RKO (cell line): ENCODE results near the gene MRPS27.
"Not testable (repeated sequence)": the region's sequence is repeated elsewhere in the genome, so short reads cannot be mapped to it uniquely, and the experiment has no call there.

ENCODE experiments used
- DNase-seq: peaks from one replicate; pipeline ENCODE4 v3.0.0-alpha.2; 2016; ENCODE audit warnings: low spot score

The MRPS27 gene

DNA sequence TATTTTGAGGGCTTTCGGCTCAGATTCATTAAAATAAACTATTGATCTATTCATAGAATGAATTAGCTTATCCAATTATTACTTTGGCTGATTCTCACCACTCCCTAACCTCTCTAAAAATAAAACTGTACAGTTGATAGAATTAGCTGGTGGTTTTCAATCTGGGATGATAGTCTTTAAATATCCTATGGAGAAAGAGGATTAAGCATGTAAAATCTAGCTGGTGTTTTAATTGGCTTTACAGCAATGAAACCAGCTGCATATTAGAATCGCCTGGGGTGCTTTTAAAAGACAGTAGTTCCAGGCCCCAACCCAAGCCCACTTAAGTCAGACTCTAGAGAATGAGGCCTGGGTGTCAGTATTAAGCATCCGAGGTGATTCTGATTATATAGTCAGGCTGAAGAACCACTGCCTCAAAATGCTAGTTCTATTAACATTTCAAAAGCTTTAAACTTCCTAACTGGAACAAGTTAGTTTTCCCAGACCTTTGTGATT, 117.7 kb downstream of the MRPS27 start:
- DNase-seq = no peak

DNA sequence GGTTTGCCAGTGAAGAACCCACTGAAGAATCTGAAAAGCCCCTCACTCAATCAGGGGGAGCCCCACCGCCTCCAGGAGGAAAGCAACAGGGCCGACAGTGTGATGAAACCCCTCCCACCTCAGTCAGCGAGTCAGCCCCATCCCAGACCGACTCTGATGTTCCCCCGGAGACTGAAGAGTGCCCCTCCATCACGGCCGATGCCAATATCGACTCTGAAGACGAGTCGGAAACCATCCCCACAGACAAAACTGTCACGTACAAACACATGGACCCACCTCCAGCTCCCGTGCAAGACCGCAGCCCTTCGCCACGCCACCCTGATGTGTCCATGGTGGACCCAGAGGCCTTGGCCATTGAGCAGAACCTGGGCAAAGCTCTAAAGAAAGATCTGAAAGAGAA, 120.4 kb downstream of the MRPS27 start:
- no peak for DNase-seq

DNA sequence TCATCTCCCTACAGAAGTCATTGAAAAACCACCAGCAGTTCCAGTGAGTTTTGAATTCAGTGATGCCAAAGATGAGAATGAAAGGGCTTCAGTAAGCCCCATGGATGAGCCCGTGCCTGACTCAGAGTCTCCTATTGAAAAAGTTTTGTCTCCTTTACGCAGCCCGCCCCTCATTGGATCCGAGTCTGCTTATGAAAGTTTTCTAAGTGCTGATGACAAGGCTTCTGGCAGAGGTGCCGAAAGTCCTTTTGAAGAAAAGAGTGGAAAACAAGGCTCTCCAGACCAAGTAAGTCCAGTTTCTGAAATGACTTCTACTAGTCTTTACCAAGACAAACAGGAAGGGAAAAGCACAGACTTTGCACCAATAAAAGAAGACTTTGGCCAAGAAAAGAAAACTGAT, 122.6 kb downstream of the MRPS27 start:
- DNase-seq = no peak

DNA sequence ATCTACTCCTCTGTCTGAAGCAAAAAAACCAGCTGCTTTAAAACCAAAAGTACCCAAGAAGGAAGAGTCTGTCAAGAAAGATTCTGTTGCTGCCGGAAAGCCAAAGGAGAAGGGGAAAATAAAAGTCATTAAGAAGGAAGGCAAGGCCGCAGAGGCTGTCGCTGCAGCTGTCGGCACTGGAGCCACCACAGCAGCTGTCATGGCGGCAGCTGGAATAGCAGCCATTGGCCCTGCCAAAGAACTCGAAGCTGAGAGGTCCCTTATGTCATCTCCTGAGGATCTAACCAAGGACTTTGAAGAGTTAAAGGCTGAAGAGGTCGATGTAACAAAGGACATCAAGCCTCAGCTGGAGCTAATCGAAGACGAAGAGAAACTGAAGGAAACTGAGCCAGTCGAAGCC, 124.5 kb downstream of the MRPS27 start:
- DNase-seq = no peak

DNA sequence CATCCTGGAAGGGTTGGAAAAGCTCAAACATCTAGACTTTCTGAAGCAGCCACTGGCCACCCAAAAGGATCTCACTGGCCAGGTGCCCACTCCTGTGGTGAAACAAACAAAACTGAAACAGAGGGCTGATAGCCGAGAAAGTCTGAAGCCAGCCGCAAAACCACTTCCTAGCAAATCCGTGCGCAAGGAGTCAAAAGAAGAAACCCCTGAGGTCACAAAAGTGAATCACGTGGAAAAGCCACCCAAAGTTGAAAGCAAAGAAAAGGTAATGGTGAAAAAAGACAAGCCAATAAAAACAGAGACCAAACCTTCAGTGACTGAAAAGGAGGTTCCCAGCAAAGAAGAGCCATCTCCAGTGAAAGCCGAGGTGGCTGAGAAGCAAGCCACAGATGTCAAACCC, 125.2 kb downstream of the MRPS27 start:
- DNase-seq = no peak

DNA sequence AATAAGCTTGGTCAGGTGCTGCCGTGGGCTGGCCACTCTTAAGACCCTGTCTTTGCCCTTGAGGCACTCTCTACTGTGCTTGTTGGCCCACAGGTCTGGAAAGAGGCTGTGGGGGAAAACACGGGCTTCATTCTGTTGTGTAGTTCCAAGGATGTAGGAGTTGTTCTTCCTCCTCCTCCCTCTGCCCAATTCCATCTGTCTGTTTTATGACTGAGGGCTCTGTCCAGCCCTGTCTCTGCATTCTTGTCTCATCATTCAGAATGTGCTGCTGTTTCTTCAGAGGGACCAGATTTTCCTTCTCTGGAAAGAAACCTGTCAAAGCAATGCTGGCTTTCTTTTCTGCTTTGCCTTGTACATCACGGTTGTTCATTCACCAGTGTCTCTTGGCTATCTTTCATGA, 128.6 kb downstream of the MRPS27 start:
- no peak for DNase-seq

DNA sequence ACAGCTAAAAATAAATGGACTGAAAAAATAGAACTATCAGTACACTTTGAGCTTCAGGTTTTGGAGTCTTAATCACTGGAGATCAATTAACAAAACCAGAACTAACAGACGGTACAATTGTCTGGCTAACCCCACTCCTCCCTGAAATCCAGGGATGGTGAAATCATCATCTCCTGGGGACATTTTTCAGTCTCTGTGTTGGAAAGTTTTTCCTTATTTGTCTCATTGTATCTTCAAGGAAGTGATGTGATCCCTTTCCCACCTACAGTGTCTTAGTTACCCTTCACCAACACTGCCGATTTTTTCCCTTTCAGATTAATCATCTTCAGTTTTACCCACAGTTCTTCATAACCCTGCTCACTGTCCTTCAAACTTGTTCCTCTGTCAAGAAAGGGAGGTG, 130.9 kb downstream of the MRPS27 start:
- DNase-seq = no peak

DNA sequence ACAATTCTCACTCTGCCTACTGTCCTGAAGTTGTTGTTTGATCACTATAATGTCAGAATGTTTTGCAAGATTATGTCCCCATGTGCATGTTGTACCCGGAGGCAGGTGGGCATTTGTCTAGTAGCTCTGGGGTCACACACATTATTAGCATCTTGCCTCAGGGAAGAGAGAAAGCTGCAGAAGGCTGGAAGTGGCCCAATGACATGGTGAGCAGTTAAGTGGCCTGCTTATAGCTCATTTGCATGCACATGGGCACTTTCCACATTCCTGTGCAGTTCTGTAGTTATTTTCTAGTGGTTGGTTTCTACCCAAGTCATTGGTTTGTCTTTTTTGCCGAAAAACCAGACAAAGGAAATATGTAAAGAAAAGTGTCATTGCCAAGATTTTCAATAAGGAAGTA, 131.9 kb downstream of the MRPS27 start:
- DNase-seq = no peak

DNA sequence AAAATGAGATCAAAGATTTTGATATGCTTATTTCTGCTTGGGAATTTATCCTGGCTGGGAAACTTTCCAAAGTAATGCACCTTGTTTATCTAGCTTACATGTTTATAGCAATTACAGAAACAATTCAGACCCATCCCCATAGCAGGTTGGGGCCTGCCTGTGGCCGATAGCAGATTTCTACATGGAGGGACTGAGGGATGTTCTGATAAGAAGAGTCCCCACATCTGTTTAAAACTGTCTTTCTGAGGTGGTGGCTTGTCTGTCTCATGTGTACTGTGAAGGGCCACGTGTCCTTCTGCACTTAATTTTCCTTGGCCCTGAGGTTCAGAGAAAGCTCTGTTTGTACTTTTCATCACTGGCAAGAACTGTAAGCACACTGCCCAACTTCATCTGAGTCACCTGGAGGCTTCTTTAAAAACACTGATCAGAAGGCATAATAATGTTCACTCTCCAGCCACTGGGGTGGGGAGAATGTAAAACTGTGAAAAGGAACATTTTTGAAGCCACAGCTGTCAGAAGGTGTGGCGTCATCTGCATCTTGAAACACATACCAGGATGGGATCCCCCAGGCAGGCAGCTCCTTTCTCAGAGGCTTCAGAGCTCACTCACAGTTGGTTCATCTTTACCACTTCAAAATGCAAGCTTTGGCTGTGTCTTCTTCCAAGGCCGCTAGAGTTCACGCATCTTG, 132.5 kb downstream of the MRPS27 start:
- DNase-seq = no peak

DNA sequence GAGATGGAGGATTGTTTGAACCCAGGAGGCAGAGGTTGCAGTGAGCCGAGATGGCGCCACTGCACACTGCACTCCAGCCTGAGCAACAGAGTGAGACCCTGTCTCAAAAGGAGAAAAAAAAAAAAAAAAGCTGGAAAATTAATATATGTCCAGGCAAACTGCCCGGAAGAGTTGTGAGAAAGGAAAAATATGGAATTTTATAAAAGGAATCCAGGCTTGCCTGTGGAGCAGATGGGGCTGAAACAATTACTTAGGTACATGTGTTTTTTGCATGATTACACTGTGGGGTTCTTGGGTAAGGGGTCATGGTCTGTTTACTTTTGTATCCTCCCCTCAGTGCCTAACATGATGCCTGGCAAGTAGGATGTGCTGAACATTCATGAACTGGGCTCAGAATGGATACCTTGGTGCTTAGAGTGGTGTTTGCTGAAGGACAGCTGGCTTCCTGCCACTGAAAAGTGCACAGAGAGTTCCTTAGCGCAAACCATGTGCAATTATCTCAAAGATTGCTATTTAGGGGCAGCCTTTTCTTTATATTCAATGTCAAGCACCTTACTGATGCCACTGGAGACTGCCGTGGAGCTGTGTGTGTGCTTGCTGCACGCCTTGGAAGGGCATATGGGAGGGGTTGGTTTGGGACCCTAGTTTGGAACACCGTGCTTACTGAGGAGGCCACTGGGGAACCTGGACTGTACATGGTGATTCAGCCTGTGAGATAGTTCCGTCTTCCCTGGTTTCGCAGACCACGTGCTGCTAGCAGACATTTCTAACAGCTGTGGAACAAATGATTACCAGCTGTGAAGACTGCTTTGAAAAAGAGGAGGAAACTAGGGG, 134.3 kb downstream of the MRPS27 start:
- DNase-seq = no peak

DNA sequence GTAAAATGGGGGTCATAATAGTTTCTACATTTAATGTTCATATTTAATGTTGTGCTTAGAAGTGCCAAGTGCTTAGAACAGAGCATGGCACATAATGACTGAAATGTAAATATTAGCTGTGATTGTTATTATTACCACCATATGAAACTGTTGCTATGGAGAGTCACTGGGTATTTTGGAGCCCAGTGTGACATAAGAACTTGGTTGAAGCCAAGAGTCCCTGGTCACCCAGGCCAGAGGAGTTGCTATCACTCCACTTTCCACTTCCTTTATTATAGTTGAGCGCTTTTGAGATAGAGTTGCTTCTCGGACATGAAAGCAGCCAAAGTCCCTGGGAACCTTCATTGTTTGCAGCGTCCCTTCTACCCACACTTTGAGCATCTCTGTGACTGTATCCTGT, 135.6 kb downstream of the MRPS27 start:
- DNase-seq = no peak

DNA sequence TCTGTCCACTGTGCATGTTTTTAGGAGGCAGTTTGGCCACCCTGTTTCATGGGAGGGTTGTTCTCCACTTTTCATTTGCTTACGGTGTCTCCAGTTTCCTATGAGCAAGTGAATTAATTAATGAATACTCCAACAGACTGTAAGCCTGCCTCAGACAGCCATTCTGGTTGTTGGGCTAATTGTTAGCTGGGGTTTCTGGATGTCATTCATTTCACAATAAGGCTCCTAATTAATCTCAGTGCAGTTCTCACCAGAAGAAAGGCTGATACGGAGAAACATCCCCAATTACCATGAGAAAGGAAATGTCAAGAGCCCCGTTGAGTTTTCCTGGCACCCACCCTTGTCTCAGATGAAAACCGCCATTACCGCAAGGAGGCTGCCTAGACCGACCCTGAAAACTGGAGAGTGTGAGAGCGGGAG, 136.9 kb downstream of the MRPS27 start:
- DNase-seq = no peak

DNA sequence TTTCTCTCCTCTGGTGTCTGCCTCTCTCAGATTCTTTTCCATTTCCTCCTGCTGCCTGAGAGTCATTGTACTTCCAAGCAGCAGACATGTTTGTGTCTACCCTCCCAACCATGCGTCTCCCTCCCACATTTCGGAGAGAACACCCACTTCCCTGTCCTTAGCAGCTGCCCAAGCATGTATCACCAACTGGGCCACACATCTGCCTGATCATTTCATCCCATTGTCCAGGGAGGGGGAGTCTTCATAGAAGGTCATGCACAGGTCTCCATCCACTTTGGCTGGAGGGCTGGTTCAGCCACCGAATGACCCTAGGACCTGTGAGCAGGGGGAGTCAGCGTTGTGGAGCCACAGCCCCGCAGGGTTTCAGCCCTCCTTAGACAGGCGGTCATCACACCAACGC, 137.4 kb downstream of the MRPS27 start:
- DNase-seq = no peak

DNA sequence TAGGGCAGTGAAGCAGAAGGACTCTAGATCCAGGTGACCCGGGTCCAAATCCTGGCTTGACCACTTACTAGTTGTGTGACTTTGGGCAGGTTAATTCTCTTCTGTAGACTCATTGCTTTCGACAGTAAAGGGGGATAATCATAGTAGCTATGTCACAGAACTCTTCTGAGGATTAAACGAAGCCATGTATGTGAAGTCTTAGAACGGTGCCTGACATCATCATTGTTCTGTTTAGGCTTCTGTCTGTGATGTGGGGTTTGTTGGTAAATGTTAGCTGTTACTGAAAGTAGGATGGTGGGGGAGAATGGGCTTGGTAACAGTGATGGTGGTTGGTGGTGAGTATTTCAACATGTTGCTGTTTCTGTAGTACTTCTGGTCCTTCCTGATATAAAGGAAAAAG, 139.1 kb downstream of the MRPS27 start:
- DNase-seq = no peak

DNA sequence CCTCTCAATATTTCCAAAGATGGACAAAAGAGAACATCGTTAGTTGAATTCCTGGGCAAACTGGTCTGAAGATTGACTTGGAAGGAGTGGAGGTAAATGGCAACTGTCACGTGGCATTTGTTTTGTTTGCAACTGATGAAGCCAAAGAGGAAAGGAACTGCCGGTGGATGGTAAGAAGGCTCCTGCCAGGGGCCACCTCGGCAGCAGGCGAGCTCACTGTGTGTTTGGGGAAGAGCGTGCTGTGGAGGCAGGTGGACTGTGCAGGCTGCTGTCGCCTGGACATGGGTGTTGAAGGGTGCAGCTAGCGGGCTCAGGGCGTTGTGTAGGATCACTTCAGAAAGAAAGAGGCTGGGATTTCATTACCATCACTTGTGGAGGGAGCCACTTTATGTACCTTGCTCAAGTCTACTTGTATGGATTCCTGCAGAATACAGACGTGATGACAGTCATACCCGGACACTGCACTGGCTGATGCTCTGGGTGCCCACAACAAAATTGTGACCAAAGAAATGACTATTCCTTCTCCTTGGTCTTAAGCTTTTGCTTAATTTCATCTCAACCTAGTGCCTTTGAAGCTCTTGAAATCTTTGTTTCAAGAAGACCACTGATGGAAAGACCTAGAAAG, 140.1 kb downstream of the MRPS27 start:
- DNase-seq = no peak

DNA sequence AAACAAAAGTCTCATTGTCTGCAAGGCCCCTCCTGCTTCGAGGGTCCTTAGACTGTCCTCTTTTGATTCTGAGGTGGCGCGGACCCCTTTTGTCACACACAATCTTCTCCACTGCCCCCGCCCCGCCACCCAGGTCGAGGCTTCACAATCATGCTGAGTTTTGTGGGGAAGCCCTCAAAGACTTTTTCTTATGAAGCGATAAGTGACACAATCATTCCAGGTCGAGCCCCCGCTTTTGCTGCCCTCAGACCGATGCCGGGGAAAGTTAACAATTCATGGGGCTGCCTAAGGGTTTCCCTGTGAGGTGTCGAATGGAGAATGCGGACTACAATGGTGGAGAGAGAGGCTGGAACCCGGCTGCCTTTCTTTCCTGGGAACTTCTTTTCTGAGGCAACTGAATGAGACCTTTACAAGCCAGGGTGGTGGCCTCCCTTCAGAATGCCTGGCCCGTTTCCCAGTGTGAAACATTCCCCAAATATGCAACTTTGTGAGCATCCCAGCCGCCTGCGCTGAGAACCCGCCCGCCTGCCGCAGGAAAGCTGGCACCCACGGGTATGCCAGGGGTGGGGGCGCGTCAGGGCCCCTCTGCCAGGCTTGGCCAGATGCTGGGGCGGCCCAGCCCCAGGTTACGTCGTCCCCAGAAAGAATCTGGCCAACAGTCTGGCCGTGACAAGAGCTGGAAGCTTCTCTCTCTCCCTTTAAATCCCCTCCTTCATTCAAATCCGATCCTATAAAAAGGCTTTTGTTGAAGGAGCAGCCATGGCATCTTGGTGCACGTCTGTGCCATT, 140.8 kb downstream of the MRPS27 start:
- peak; percentile 7 for DNase-seq

DNA sequence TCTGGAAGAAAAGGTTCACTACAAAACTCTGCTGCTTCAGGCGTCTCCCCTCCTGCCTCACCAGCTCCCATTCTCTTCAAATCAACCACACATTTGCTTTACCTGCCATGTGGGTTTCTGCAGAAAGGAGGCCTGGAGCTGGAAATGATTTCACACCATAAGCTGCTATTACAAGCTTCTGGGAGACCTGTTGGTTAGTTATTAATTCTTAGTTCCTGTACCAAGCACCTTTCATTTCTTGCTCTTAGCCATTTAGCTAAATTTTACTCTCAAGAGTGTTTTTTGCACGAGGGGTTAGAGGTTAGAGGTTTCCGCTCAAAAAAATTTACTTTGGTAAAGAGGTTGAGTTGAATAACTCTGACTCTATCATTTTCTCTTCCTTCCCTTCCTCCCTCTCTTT, 142.5 kb downstream of the MRPS27 start:
- DNase-seq = no peak

DNA sequence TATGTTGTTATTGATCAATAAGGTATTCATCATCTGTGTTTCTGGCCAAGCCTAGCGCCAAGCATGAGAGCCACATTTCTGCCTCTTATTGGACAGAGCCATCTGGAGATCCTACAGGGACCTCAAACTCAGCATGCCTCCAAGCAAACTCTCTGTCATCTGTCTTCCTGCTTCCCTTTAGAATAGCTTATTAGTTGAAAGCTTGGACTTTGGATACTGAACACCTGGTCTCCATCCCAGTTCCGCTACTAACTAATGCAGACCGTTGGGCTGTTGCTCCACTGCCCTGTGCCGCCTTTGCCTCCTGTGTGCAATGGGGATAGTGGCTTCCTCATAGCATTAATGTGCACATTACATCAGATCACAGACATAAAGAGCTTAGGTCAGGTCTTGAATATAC, 147.3 kb downstream of the MRPS27 start:
- DNase-seq = no peak

DNA sequence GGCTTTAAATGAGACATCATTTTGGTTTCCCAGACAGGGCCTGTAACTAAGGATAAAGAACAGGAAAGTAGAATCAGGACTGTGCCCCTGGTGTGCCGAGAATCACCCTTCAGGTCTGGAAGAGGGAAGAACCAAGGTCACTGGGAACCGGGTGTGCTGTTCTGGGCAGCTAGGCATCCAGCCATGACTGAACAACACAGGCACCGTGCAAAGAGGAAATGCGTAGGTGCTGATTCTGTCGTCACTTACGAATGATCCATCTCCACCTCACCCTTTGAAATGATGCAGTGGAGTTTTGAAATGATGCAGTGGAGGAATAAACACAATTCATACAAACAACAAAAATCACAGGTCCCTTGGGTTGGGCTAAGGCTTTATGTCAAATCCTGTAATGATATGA, 148.4 kb downstream of the MRPS27 start:
- DNase-seq = no peak

DNA sequence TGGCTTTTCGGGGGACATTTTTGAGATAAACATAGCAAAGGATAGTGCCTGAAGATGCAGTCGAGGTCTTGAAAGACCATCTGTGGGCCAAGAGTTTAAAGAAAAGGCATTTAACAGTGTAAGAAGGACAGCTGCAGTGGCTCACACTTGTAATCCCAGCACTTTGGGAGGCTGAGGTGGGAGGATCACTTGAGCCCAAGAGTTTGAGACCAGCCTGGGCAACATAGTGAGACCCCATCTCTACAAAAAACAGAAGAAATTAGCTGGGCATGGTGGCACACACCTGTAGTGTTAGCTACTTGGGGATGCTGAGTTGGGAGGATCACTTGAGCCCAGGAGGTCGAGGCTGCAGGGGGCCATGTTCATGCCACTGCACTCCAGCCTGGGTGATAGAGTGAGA, 148.9 kb downstream of the MRPS27 start:
- DNase-seq = not testable (repeated sequence)

DNA sequence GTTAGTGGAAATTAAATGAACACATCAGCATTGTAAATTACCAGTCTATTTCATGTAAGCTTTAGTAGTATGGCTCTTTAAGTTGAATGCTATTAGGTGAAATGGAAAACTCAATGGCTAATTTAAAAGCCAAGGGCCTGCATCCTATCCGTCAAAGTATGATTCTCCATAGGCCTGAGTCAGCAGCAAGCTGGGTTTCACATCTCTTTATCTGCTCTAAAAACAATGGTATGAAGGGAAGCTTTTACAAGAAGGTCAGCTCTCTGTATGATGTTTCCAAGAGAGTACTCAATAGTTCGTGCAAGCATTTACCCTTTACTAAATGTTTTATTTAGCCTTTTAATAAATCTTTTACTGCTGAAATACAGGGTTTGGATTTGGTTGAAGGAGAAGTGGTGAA, 149.9 kb downstream of the MRPS27 start:
- DNase-seq = no peak
